ENCODE measurements around the gene PRRT1.
"Not testable (repeated sequence)": the region's sequence is repeated elsewhere in the genome, so short reads cannot be mapped to it uniquely, and the experiment has no call there.

GRCh38 chr6:32186151-32186840 lies 34.6 kb upstream of the PRRT1 start:
- not testable (repeated sequence) for TF ChIP-seq POLR2A, CTCF (IDR thresholded peaks at IDR 0.05)

All from thyroid gland (tissue), 4 donors.